ACC112 (cell line): ENCODE results near the gene LINC00237.

ENCODE experiments used
- H2AFZ ChIP-seq: fragments of 200-600 bp; sonication (generic); one replicate; pipeline ENCODE4 v1.6.0; 2017; ENCODE audit warnings: antibody characterized with exemption, low read length; ENCODE audit not compliant: unreplicated experiment
- H3K27ac ChIP-seq: fragments of 200-600 bp; sonication (generic); 2 replicates; pipeline ENCODE4 v1.5.1; 2014; ENCODE audit warnings: low read depth, mild to moderate bottlenecking, antibody characterized with exemption, low read length, moderate library complexity
- H3K27me3 ChIP-seq: fragments of 200-600 bp; sonication (generic); 2 replicates; pipeline ENCODE4 v1.6.1; 2014; ENCODE audit warnings: mild to moderate bottlenecking, antibody characterized with exemption, low read length, moderate library complexity, mixed read lengths; ENCODE audit not compliant: insufficient read depth
- H3K36me3 ChIP-seq: fragments of 200-600 bp; sonication (generic); 2 replicates; pipeline ENCODE4 v1.6.1; 2016; ENCODE audit warnings: mild to moderate bottlenecking, antibody characterized with exemption, low read length, moderate library complexity, mixed read lengths; ENCODE audit not compliant: insufficient read depth
- H3K4me1 ChIP-seq: fragments of 200-600 bp; sonication (generic); one replicate; pipeline ENCODE4 v1.6.1; 2016; ENCODE audit warnings: low read length, mixed read lengths; ENCODE audit not compliant: insufficient read depth, unreplicated experiment, control insufficient read depth
- H3K4me3 ChIP-seq: fragments of 200-600 bp; sonication (generic); 2 replicates; pipeline ENCODE4 v1.5.1; 2014; ENCODE audit warnings: mild to moderate bottlenecking, low read depth, low read length
- H3K79me2 ChIP-seq: fragments of 200-600 bp; sonication (generic); one replicate; pipeline ENCODE4 v1.6.0; 2016; ENCODE audit warnings: low read length; ENCODE audit not compliant: control insufficient read depth, unreplicated experiment, insufficient read depth

LINC00237 gene

GRCh38 chr20:21074605-21075336 is 31.4 kb downstream of the LINC00237 start:
- no peaks in the 10 kb centered on the region for H3K36me3 ChIP-seq
- H3K27ac ChIP-seq, result no peak overlapping the region
- no peak overlapping the region for H3K4me3 ChIP-seq
- H3K4me1 ChIP-seq, result no peaks in the 10 kb centered on the region
- no peak overlapping the region for H2AFZ ChIP-seq
- H3K27me3 ChIP-seq, result peaks cover 21% of the 10 kb centered on the region; the same call in 1 of the 2 replicates
- H3K79me2 ChIP-seq, result no peaks in the 10 kb centered on the region

GRCh38 chr20:21067255-21067654 is 38.9 kb downstream of the LINC00237 start:
- no peaks in the 10 kb centered on the region for H3K4me1 ChIP-seq
- H3K79me2 ChIP-seq, result no peaks in the 10 kb centered on the region
- H2AFZ ChIP-seq, result no peak overlapping the region
- H3K27ac ChIP-seq, result no peak overlapping the region
- H3K27me3 ChIP-seq, result peaks cover 11% of the 10 kb centered on the region; the same call in 1 of the 2 replicates
- no peak overlapping the region for H3K4me3 ChIP-seq
- H3K36me3 ChIP-seq, result no peaks in the 10 kb centered on the region

- Histone ChIP-seq H3K27me3 (peaks cover 7% of the 10 kb centered on the region; the same call in 1 of the 2 replicates), H3K27ac (no peak overlapping the region), H3K79me2 (no peaks in the 10 kb centered on the region), H3K4me3 (no peak overlapping the region), H2AFZ (no peak overlapping the region), H3K36me3 (no peaks in the 10 kb centered on the region), H3K4me1 (no peaks in the 10 kb centered on the region)
Observed at GRCh38 chr20:21064924-21065323, 41.2 kb downstream of the LINC00237 start.

- no peaks in the 10 kb centered on the region for H3K36me3 ChIP-seq
- H2AFZ ChIP-seq, result no peak overlapping the region
- no peak overlapping the region for H3K4me3 ChIP-seq
- peaks cover 7% of the 10 kb centered on the region; the same call in 1 of the 2 replicates for H3K27me3 ChIP-seq
- no peaks in the 10 kb centered on the region for H3K79me2 ChIP-seq
- H3K4me1 ChIP-seq, result no peaks in the 10 kb centered on the region
- no peak overlapping the region for H3K27ac ChIP-seq
Observed at GRCh38 chr20:21063276-21063675, 42.9 kb downstream of the LINC00237 start.

- H3K27me3 ChIP-seq, result peaks cover 18% of the 10 kb centered on the region
- H3K79me2 ChIP-seq, result no peaks in the 10 kb centered on the region
- H3K4me1 ChIP-seq, result no peaks in the 10 kb centered on the region
- H3K27ac ChIP-seq, result no peak overlapping the region
- H3K36me3 ChIP-seq, result no peaks in the 10 kb centered on the region
- no peak overlapping the region for H2AFZ ChIP-seq
- H3K4me3 ChIP-seq, result no peak overlapping the region
Observed at GRCh38 chr20:21053002-21053762, 53.0 kb downstream of the LINC00237 start.

GRCh38 chr20:21052686-21053001 is 53.5 kb downstream of the LINC00237 start:
- H3K27ac ChIP-seq, result no peak overlapping the region
- no peaks in the 10 kb centered on the region for H3K79me2 ChIP-seq
- peaks cover 15% of the 10 kb centered on the region for H3K27me3 ChIP-seq
- no peak overlapping the region for H3K4me3 ChIP-seq
- H3K36me3 ChIP-seq, result no peaks in the 10 kb centered on the region
- H3K4me1 ChIP-seq, result no peaks in the 10 kb centered on the region
- H2AFZ ChIP-seq, result no peak overlapping the region

GRCh38 chr20:21052241-21052640 is 53.9 kb downstream of the LINC00237 start:
- Histone ChIP-seq H3K4me3 (no peak overlapping the region), H2AFZ (no peak overlapping the region), H3K27ac (no peak overlapping the region), H3K27me3 (peaks cover 11% of the 10 kb centered on the region), H3K4me1 (no peaks in the 10 kb centered on the region), H3K79me2 (no peaks in the 10 kb centered on the region), H3K36me3 (no peaks in the 10 kb centered on the region)

- H3K27me3 ChIP-seq, result no peaks in the 10 kb centered on the region; the same call in none of the 2 replicates
- no peaks in the 10 kb centered on the region for H3K4me1 ChIP-seq
- no peak overlapping the region for H3K4me3 ChIP-seq
- no peaks in the 10 kb centered on the region for H3K79me2 ChIP-seq
- no peaks in the 10 kb centered on the region for H3K36me3 ChIP-seq
- no peak overlapping the region for H3K27ac ChIP-seq
- no peak overlapping the region for H2AFZ ChIP-seq
Observed at GRCh38 chr20:21050710-21051109, 55.4 kb downstream of the LINC00237 start.

GRCh38 chr20:21049305-21049828 is 56.8 kb downstream of the LINC00237 start:
- Histone ChIP-seq H3K79me2 (no peaks in the 10 kb centered on the region), H3K36me3 (no peaks in the 10 kb centered on the region), H3K27me3 (no peaks in the 10 kb centered on the region; the same call in none of the 2 replicates), H3K27ac (no peak overlapping the region), H2AFZ (no peak overlapping the region), H3K4me3 (no peak overlapping the region), H3K4me1 (no peaks in the 10 kb centered on the region)

GRCh38 chr20:21048841-21049273 is 57.3 kb downstream of the LINC00237 start:
- H3K4me1 ChIP-seq, result no peaks in the 10 kb centered on the region
- H3K4me3 ChIP-seq, result no peak overlapping the region
- H3K27ac ChIP-seq, result no peak overlapping the region
- H3K27me3 ChIP-seq, result no peaks in the 10 kb centered on the region; the same call in none of the 2 replicates
- no peaks in the 10 kb centered on the region for H3K79me2 ChIP-seq
- H2AFZ ChIP-seq, result no peak overlapping the region
- H3K36me3 ChIP-seq, result no peaks in the 10 kb centered on the region
